Muscle of leg (tissue), 11 donors: ENCODE measurements around the gene PRODH. TPM values are rescaled to one million over a fixed set of nuclear protein-coding genes. Genes with fewer than 3 reads are reported as not detected.
"Not testable (repeated sequence)": the region's sequence is repeated elsewhere in the genome, so short reads cannot be mapped to it uniquely, and the experiment has no call there.

Experiments
- DNase-seq: peaks from one replicate; pipeline ENCODE4 v3.0.0; 2013
- H3K27ac ChIP-seq: one replicate; pipeline ENCODE4 v1.5.1; 2013; ENCODE audit warnings: mild to moderate bottlenecking, low read length, control low read depth
- H3K27me3 ChIP-seq: one replicate; pipeline ENCODE4 v1.6.1; 2013; ENCODE audit warnings: low read length; ENCODE audit not compliant: control insufficient read depth, insufficient read depth
- H3K36me3 ChIP-seq: one replicate; pipeline ENCODE4 v1.6.1; 2013; ENCODE audit warnings: low read length; ENCODE audit not compliant: control insufficient read depth, insufficient read depth
- H3K4me1 ChIP-seq: one replicate; pipeline ENCODE4 v1.6.1; 2013; ENCODE audit warnings: low read length; ENCODE audit not compliant: control insufficient read depth, insufficient read depth
- H3K4me3 ChIP-seq: one replicate; pipeline ENCODE4 v1.5.1; 2013; ENCODE audit warnings: low read length, control low read depth
- H3K9me3 ChIP-seq: replicated peaks from 2 replicates; pipeline ENCODE4 v1.6.1; 2013; ENCODE audit warnings: low read depth, low read length; ENCODE audit not compliant: control insufficient read depth
- WGBS: methylation state at CpG from one replicate; pipeline ENCODE4 v1.1.5; 2013; ENCODE audit warnings: missing lambda C conversion rate; ENCODE audit not compliant: insufficient coverage; 5-methylcytosine and 5-hydroxymethylcytosine counted together
- polyA plus RNA-seq, 8 donors: library from polyadenylated mRNA; unstranded; fragments of 120-200 nt; gene quantifications; one replicate each; pipeline versions ENCODE4 v1.2.1 to v1.2.3, GENCODE V29; 2013; ENCODE audit warnings: inconsistent platforms in 1 of 8, low replicate concordance in 1 of 8; ENCODE audit not compliant: insufficient read length in 8 of 8, insufficient read depth in 1 of 8
- total RNA-seq: library from RNA; stranded (reverse); fragments of 120-200 nt; gene quantifications from one replicate; pipeline ENCODE4 v1.2.4, GENCODE V29; 2013

PRODH gene
- total and polyA plus RNA-seq, 9 donors, result 2.7 to 18.7 (median 7.1) TPM

DNA sequence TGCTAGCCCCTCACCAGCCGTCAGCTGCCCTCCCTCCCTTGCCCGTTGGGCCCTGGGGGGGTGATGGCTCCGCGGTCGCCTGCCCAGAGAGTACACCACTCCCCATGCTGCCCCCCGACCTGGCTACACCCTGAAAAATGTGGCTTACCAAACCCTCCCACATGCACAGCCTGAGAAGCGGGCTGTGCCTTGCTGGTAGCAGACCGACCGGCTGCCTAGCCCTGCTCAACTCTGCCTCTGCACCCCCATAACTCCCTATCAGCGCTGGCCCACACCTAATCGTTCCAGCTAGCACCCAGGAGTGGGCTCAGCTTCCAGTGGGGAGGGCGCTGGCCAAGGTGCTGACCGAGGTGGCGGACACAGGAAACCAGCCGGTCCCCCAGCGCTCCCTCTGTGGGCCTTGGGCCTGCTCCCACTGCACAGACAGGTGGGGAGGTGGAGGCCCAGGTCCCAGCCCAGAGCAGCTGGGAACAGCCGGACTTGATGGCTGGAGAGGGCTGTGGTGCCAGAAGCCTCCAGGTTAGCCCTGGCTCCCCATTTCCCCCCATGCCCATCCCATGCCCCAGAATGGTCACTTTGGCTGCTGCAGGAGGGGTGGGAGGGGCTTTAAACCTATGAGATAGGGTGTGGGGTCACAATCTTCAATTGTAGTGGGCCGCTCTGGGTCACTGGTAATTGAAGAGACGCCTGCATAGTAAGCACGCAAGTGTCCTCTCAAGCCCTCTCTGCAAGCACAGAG is 32.1 kb upstream of the PRODH start:
- Histone ChIP-seq H3K27ac (no peak overlapping the region), H3K4me3 (no peak overlapping the region), H3K9me3 (no peaks in the 10 kb centered on the region), H3K4me1 (peaks cover 25% of the 10 kb centered on the region), H3K36me3 (no peaks in the 10 kb centered on the region), H3K27me3 (peaks cover 30% of the 10 kb centered on the region)
- peak; percentile 44 for DNase-seq
- WGBS, result 37% methylated on average over 17 of the region's 20 CpGs

DNA sequence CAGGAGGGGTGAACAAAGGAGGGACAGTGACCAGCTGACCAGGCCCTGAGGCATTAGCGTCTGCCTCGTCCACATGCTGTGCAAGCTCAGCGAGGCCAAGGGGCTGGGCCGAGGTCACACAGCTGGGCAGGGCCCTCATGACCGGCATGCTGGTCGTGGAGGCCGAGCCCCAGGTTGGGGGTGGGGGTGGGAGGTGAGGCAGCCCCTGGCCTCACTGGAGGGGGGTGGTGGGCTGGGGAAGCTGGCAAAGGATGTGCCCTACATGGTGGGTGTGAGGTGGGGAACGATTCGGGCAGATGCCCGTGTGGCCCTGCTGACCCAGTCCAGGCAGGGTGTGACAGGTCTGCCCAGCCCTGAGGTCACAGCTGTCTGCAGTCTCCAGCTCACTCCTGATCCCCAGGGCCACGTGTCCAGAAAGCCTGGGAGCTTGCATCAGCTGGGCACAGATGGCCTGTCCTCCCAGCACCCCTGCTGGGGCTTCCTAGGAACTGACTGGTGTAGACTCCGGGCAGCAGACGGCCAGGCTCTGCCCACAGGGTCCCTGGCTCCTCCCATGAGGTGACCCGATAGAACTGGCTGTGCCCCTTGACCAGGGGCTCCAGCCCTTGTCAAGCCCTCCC is 31.4 kb upstream of the PRODH start:
- H3K36me3 ChIP-seq, H3K9me3 ChIP-seq, H3K4me3 ChIP-seq, H3K27ac ChIP-seq: not testable (repeated sequence)
- H3K27me3 ChIP-seq, result peaks cover 30% of the 10 kb centered on the region
- peak; percentile 42 for DNase-seq
- 48% methylated on average over 11 of the region's 14 CpGs for WGBS
- H3K4me1 ChIP-seq, result peaks cover 25% of the 10 kb centered on the region

DNA sequence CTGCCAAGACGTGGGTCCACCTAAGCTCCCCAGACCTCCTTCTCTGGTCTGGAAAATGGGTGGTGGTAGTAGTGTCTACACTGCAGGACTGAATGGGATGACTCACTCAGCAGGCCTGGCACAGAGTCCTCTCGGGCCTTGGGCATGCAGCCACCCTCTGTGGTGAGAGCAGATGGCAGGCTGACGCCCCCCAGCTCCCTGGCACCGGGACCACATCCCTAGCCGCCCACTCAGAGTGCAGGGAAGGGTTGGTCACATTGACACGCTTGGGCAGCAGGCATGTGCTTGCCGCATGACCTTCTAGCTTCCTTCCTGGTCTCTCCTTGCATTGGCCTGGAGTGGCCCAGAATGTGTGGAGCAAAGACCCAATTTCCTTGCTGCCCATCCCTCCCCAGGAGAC is 30.7 kb upstream of the PRODH start:
- no peak for DNase-seq
- Histone ChIP-seq H3K4me3 (no peak overlapping the region), H3K27ac (no peak overlapping the region), H3K27me3 (peaks cover 29% of the 10 kb centered on the region), H3K36me3 (no peaks in the 10 kb centered on the region), H3K4me1 (peaks cover 25% of the 10 kb centered on the region), H3K9me3 (no peaks in the 10 kb centered on the region)
- 64% methylated on average over 6 of the region's 7 CpGs for whole genome bisulfite sequencing

DNA sequence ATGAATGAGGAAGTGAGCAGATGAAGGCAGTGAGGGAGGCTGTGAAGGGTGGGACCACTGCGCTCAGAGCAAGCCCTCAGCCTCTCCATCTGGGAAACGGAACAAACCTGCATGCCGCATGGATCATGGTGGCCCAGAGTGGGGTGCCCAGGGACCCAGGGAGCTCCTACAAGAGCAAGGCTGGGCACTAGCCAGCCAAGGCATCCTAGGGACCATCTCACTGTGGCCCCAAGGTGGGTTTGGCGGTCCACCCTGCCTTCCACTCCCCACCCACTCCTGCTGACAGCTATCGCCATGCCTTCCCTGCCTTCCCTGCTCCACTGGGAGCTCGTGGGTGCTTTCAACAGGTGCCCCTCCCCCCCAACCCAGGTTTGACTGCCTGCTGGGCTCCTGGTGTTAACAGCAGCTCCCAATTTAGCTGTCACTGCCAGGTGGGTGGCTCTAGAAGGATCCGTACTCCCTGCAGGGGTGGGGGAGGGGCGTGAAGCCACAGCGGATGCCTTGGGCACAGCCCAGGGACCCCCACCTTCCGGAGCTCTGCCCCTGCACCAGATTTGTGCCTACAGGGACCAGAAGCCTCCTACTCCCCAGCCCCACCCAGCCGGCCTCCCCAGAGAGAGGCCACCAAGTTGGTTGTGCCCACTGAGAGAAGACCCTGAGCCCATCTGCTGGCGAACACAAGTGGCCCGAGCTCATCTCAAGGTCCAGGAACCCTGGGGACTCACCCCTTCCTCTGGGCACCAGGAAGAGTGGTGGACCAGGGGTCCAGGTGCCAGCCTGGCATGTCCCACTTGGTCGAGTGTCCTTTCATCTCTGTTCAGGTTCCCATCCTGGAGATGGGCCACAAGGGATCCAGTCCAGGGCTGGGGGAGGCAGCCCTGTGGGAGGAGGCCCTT is 29.7 kb upstream of the PRODH start:
- no peak overlapping the region for H3K27ac ChIP-seq
- H3K4me3 ChIP-seq, result no peak overlapping the region
- peaks cover 19% of the 10 kb centered on the region for H3K27me3 ChIP-seq
- no peaks in the 10 kb centered on the region for H3K36me3 ChIP-seq
- peaks cover 25% of the 10 kb centered on the region for H3K4me1 ChIP-seq
- DNase-seq, result no peak
- 74% methylated on average over 8 of the region's 14 CpGs for WGBS
- no peaks in the 10 kb centered on the region for H3K9me3 ChIP-seq

DNA sequence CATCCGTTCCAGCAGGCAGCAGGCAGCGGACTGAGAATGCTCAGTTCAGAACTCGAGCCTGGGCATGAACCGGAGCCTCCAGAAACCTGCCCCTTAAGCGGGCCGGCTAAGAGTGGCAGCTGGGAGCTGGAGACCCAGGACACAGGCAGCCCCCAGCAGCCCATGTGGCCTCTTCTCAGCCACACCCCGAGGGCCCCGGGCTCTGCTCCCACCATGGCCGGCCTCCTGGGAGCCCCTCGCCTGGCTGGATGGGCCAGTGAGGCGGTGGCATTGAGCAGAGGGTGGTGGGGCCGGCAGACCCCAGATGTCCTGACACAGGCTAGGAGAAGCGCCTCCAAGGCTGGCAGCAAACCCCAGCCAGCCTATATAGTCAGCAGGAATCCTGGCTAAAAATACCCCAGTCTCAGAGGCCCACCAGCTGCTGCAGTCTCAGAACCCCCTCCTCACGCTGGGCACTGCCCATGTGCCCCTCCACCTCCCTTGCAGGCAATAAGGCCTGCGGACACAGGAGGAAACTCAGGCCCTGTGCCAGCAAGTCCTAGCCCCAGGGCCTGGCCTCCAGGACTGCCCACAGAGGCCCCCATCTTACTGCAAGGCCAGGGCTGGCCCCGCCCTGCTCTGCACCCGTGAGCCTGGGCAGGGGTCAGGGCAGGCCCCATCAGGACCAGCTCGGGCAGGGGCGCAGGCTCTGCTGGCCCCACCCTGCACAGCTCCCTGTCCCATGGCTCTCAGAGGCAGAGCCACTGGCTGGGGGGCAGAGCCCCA is 28.6 kb upstream of the PRODH start:
- not testable (repeated sequence) for DNase-seq, H3K4me3 ChIP-seq, H3K9me3 ChIP-seq, H3K36me3 ChIP-seq
- peaks cover 25% of the 10 kb centered on the region for H3K4me1 ChIP-seq
- peaks cover 11% of the 10 kb centered on the region for H3K27me3 ChIP-seq
- WGBS, result 85% methylated on average over 2 of the region's 19 CpGs
- peak overlapping the region; percentile 47 for H3K27ac ChIP-seq

DNA sequence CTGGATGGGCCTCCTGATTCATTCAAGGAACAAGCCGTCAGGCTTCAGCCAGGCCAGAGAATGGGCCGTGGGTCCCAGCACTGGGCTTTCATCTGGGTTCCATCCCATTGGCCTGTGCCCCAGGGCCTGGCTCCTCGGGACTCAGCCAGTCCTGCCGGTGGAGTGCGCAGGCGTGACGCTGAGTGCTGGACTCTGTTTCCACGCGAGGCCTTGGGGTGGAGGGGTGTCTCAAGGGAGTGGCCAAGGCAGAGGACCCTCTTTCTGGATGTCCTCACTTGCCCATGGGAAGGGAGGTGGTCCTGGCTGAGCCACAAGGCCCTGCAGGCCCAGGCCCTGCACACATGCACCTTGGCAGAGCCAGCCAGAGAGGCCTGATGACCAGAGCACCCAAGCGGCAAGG is 28.0 kb upstream of the PRODH start:
- not testable (repeated sequence) for H3K27ac ChIP-seq, H3K9me3 ChIP-seq, H3K4me3 ChIP-seq, H3K27me3 ChIP-seq, DNase-seq, H3K36me3 ChIP-seq
- H3K4me1 ChIP-seq, result peaks cover 25% of the 10 kb centered on the region
- 79% methylated on average over 9 of the region's 10 CpGs for WGBS

DNA sequence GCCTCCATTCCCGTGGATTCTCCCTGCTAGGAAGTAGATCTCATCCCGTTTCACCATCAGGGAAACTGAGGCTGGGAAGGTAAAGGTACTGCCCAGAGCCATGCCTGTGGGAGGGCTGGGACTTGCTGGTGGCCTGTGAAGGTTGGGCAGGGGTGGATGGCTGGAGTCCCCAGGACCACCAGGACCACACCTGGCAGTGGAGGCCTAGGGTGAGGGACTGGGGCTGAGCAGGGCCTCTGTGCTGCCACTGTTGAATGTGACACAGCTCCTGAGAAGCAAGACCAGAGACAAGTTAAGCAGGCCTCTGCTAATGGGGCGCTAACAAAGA is 26.2 kb upstream of the PRODH start:
- Histone ChIP-seq H3K4me1 (peaks cover 19% of the 10 kb centered on the region), H3K4me3 (no peak overlapping the region), H3K36me3 (no peaks in the 10 kb centered on the region), H3K27ac (no peak overlapping the region), H3K27me3 (no peaks in the 10 kb centered on the region), H3K9me3 (no peaks in the 10 kb centered on the region)
- no peak for DNase-seq
- 75% methylated on average over 1 of the region's 3 CpGs for WGBS

DNA sequence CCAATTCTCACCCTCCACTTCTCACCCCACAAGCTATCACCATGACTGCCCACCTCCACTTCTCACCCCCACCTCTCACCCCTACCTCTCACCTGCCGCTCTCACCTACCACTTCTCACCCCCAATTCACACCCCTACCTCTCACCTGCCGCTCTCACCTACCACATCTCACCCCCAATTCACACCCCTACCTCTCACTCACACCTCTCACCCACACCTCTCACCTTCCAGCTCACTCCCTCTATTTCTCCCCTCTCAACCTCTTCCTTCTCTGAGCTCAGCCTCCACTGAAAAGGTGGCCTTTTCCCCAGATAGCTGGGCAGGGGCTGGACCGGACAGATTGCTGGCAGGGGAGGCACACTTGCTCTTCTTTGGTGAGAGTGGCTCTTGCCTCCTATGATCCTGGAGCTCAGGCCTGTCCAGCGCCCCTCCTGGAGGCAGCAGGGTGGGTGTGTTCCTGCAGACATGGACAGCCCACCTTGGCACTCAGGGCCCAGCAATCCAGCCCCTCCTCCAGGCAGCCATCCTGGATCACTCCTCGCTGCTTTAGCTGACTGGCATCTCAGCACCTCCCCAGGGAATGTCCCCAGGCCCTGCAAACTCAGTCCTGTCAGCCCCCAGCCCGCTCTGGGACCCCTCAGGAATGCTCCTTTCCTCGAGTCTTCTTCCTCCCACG is 25.7 kb upstream of the PRODH start:
- not testable (repeated sequence) for DNase-seq

DNA sequence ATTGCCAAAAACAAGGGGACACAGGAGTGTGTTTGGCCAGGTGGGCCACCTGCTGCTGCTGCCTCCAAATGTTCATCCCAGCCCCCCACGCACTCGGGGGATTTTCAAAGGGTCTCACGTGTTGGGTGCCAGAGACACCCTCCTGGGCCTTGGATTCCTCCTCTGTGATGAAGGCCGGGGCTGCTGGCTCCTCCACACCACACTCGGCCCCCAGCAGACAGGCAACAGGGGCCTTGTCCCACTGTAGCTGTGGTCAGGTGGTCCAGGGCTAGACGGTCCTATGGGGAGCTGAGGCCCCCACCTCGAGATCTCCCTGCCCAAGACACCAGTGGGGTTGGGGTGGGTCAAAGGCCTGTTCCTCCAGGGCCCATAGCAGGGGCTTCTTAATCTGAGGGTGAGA is 25.1 kb upstream of the PRODH start:
- WGBS, result 90% methylated on average over 2 of the region's 7 CpGs
- H3K36me3 ChIP-seq, H3K4me3 ChIP-seq, H3K9me3 ChIP-seq, H3K27ac ChIP-seq, H3K27me3 ChIP-seq, DNase-seq: not testable (repeated sequence)
- peaks cover 12% of the 10 kb centered on the region for H3K4me1 ChIP-seq

More for the DNA sequence above, 25.7 kb upstream of the PRODH start:
- peaks cover 14% of the 10 kb centered on the region for H3K4me1 ChIP-seq
- not testable (repeated sequence) for H3K27me3 ChIP-seq, H3K27ac ChIP-seq, H3K36me3 ChIP-seq, H3K9me3 ChIP-seq, H3K4me3 ChIP-seq
- 64% methylated on average over 7 of the region's 8 CpGs for WGBS
